A549 (cell line): ENCODE measurements around the gene AMMECR1.

ENCODE experiments used
- EP300 ChIP-seq, 2 experiments: fragments of >200 bp; sonication (Bioruptor Twin); formaldehyde crosslinking; IDR thresholded peaks; 2 replicates in 1 of 2; 3 replicates in 1 of 2; pipeline ENCODE4 v1.6.1; 2016 to 2017
- HOXA7 ChIP-seq: fragments of 250-450 bp; sonication (Bioruptor Pico); IDR thresholded peaks from 2 replicates; pipeline ENCODE4 v1.5.0; 2020; ENCODE audit warnings: mild to moderate bottlenecking, moderate library complexity
- JUN ChIP-seq, 2 experiments: fragments of >200 bp; sonication (Bioruptor Twin); formaldehyde crosslinking; IDR thresholded peaks; 2 replicates in 1 of 2; 3 replicates in 1 of 2; pipeline ENCODE4 v1.6.1; 2016 to 2017
- NPAS2 ChIP-seq: fragments of 250-450 bp; sonication (Bioruptor Pico); IDR thresholded peaks from 2 replicates; pipeline ENCODE4 v1.8.0; 2022; ENCODE audit warnings: mild to moderate bottlenecking, moderate library complexity, borderline replicate concordance
- POLR2A ChIP-seq: IDR thresholded peaks from 2 replicates; pipeline ENCODE4 v1.6.1; 2012; ENCODE audit warnings: mild to moderate bottlenecking, low read length
- POLR2AphosphoS2 ChIP-seq: conservative IDR thresholded peaks from 2 replicates; pipeline ENCODE4 v1.6.1; 2012; ENCODE audit warnings: low read length, improper control_type of control experiment, inconsistent platforms
- RARB ChIP-seq: fragments of 250-450 bp; sonication (Bioruptor Pico); IDR thresholded peaks from 2 replicates; pipeline ENCODE4 v1.8.0; 2021; ENCODE audit warnings: mild to moderate bottlenecking, moderate library complexity
- RFX5 ChIP-seq: fragments of 450-650 bp; IDR thresholded peaks from 2 replicates; pipeline ENCODE4 v1.7.1; 2014; ENCODE audit warnings: antibody characterized with exemption, mild to moderate bottlenecking, moderate library complexity
- RNF2 ChIP-seq: fragments of 200-600 bp; sonication (generic); IDR thresholded peaks from 2 replicates; pipeline ENCODE4 v1.6.1; 2016; ENCODE audit warnings: low read depth, mild to moderate bottlenecking, antibody characterized with exemption, moderate library complexity, borderline replicate concordance
- TP53 ChIP-seq: fragments of 250-450 bp; sonication (Bioruptor Pico); IDR thresholded peaks from 2 replicates; pipeline ENCODE4 v1.5.0; 2021; ENCODE audit warnings: mild to moderate bottlenecking, moderate library complexity
- TF ChIP-seq, protein P1 (sequence below): fragments of >200 bp; sonication (Bioruptor Twin); formaldehyde crosslinking; IDR thresholded peaks from 3 replicates; pipeline ENCODE4 v1.5.1; 2016
- TF ChIP-seq, protein P2 (sequence below): fragments of 200-600 bp; sonication (generic); IDR thresholded peaks from 2 replicates; pipeline ENCODE4 v1.6.1; 2016; ENCODE audit warnings: antibody characterized with exemption, mild to moderate bottlenecking, moderate library complexity
- TF ChIP-seq, protein P3 (sequence below): fragments of 250-450 bp; sonication (Bioruptor Pico); IDR thresholded peaks from 2 replicates; pipeline ENCODE4 v1.5.0; 2021; ENCODE audit warnings: mild to moderate bottlenecking, moderate library complexity, borderline replicate concordance
- TF ChIP-seq, protein P4 (sequence below): fragments of 150-350 bp; IDR thresholded peaks from 2 replicates; pipeline ENCODE4 v1.6.1; 2014; ENCODE audit warnings: low read depth, mild to moderate bottlenecking, low read length

DNA sequence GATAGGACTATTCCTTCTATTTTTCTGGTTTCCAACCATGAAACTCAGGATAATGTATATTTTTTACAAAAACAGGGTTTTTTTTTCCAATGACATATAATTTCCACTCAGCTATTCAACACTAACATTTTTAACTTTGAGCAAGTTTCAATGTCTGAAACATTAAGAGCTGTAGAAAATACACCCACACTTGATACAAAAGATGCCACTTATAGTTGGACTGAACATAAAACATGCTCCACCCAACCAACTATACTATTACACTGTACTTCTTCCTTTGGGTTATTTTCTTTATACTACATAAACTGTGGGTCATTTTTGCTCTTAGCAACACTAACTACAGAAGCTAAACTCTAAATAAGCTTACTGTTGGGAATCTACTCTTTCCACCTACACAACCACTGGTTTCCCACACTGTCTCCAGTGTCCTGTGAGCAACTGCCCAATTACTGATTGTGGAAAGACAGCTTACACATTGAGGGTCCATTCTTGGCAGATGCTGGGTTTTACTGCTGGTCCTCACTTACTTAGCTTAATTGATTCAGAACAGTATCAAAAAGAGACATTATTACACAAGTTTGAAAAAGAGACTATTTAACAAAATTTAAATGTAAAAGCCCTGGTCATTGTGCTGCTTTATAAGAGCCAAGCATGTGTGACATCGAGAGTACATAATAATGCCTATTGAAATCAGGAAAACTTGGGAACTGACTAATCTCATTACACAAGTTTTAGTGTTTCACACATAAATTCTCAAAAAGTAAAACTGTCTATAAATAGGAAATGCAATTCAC lies 6.3 kb downstream of the AMMECR1 start:
- no peak for TF ChIP-seq POLR2AphosphoS2
- TF ChIP-seq, protein P1, sequence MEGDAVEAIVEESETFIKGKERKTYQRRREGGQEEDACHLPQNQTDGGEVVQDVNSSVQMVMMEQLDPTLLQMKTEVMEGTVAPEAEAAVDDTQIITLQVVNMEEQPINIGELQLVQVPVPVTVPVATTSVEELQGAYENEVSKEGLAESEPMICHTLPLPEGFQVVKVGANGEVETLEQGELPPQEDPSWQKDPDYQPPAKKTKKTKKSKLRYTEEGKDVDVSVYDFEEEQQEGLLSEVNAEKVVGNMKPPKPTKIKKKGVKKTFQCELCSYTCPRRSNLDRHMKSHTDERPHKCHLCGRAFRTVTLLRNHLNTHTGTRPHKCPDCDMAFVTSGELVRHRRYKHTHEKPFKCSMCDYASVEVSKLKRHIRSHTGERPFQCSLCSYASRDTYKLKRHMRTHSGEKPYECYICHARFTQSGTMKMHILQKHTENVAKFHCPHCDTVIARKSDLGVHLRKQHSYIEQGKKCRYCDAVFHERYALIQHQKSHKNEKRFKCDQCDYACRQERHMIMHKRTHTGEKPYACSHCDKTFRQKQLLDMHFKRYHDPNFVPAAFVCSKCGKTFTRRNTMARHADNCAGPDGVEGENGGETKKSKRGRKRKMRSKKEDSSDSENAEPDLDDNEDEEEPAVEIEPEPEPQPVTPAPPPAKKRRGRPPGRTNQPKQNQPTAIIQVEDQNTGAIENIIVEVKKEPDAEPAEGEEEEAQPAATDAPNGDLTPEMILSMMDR, result no peak
- TF ChIP-seq HOXA7, result no peak
- TF ChIP-seq, protein P2, sequence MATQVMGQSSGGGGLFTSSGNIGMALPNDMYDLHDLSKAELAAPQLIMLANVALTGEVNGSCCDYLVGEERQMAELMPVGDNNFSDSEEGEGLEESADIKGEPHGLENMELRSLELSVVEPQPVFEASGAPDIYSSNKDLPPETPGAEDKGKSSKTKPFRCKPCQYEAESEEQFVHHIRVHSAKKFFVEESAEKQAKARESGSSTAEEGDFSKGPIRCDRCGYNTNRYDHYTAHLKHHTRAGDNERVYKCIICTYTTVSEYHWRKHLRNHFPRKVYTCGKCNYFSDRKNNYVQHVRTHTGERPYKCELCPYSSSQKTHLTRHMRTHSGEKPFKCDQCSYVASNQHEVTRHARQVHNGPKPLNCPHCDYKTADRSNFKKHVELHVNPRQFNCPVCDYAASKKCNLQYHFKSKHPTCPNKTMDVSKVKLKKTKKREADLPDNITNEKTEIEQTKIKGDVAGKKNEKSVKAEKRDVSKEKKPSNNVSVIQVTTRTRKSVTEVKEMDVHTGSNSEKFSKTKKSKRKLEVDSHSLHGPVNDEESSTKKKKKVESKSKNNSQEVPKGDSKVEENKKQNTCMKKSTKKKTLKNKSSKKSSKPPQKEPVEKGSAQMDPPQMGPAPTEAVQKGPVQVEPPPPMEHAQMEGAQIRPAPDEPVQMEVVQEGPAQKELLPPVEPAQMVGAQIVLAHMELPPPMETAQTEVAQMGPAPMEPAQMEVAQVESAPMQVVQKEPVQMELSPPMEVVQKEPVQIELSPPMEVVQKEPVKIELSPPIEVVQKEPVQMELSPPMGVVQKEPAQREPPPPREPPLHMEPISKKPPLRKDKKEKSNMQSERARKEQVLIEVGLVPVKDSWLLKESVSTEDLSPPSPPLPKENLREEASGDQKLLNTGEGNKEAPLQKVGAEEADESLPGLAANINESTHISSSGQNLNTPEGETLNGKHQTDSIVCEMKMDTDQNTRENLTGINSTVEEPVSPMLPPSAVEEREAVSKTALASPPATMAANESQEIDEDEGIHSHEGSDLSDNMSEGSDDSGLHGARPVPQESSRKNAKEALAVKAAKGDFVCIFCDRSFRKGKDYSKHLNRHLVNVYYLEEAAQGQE, result no peak
- TF ChIP-seq TP53 (CRISPR knock-in tag), result no peak
- TF ChIP-seq, protein P3, sequence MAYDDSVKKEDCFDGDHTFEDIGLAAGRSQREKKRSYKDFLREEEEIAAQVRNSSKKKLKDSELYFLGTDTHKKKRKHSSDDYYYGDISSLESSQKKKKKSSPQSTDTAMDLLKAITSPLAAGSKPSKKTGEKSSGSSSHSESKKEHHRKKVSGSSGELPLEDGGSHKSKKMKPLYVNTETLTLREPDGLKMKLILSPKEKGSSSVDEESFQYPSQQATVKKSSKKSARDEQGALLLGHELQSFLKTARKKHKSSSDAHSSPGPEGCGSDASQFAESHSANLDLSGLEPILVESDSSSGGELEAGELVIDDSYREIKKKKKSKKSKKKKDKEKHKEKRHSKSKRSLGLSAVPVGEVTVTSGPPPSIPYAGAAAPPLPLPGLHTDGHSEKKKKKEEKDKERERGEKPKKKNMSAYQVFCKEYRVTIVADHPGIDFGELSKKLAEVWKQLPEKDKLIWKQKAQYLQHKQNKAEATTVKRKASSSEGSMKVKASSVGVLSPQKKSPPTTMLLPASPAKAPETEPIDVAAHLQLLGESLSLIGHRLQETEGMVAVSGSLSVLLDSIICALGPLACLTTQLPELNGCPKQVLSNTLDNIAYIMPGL, result no peak
- TF ChIP-seq POLR2A, result no peak
- no peak for TF ChIP-seq RARB (CRISPR knock-in tag)
- TF ChIP-seq EP300 (IDR thresholded peaks at IDR 0.05), result no peak
- TF ChIP-seq, protein P4, sequence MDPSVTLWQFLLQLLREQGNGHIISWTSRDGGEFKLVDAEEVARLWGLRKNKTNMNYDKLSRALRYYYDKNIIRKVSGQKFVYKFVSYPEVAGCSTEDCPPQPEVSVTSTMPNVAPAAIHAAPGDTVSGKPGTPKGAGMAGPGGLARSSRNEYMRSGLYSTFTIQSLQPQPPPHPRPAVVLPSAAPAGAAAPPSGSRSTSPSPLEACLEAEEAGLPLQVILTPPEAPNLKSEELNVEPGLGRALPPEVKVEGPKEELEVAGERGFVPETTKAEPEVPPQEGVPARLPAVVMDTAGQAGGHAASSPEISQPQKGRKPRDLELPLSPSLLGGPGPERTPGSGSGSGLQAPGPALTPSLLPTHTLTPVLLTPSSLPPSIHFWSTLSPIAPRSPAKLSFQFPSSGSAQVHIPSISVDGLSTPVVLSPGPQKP, result no peak
- TF ChIP-seq NPAS2 (CRISPR knock-in tag), result no peak
- TF ChIP-seq JUN (IDR thresholded peaks at IDR 0.05), result no peak
- no peak for TF ChIP-seq RFX5
- TF ChIP-seq RNF2, result no peak
